ENCODE results near the gene LIMK1.

The LIMK1 gene

DNA sequence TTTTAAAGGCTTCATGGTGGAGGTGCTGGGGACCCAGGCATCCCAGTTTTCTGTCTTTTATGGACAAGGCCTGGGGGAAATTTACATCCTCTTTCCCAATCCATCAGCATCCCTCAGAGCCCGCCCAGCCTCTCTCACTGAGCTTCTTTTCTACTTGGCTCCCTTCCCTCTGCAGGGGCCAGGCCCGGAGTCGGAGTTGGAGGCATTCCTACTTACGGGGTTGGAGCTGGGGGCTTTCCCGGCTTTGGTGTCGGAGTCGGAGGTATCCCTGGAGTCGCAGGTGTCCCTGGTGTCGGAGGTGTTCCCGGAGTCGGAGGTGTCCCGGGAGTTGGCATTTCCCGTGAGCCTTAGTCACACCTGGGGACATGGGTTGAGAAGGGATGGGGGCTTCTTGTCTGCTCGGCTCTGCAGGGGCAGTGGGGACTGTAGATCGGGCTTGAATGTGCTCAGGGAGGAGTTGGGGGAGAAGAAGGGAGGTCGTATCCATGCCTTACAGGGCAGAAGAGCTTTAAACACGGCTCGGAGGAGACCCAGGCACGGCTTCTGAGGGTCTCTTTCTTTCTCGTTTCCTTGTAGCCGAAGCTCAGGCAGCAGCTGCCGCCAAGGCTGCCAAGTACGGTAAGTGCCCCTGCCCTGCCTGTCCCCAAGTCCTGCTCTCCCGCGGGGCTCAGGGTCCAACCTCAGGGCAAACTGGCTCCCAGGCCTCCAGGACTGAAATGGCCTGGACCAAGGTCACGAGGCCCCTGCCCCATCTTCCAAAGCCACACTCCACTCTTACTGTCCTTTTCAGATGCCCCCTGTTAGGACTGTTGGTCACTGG is 27.3 kb upstream of the LIMK1 start:
- no peak for DNase-seq (ENCODE audit: low spot score)

DNA sequence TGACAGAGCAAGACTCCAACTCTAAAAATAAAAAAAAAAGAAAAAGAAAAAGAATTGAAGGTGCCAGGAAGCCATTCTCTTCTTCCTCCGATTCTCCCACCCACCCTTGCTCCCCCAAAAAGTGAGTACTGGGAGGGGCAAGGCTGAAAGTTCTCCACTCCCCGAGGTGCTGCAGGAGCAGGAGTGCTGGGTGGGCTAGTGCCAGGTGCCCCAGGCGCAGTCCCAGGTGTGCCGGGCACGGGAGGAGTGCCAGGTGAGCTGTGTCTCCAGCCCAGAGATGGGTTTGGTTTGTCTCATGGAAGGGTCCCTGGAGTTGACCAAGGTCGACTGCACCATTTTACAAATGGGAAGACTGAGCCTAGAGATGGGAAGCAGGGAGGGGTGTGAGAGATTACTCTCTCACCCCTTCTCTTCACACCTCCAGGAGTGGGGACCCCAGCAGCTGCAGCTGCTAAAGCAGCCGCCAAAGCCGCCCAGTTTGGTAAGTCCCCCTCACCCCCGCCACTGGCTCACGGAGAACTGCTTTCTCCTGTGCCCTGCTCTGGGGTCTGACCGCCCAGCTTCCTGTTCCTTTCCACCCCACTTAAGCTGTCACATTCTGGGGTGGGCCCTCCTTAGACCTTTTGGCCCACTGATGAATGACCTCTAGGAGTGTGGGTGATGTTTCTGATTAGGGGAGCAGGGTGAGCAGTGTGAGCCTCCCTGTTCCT is 26.2 kb upstream of the LIMK1 start:
- DNase-seq (ENCODE audit: low spot score): no peak

DNA sequence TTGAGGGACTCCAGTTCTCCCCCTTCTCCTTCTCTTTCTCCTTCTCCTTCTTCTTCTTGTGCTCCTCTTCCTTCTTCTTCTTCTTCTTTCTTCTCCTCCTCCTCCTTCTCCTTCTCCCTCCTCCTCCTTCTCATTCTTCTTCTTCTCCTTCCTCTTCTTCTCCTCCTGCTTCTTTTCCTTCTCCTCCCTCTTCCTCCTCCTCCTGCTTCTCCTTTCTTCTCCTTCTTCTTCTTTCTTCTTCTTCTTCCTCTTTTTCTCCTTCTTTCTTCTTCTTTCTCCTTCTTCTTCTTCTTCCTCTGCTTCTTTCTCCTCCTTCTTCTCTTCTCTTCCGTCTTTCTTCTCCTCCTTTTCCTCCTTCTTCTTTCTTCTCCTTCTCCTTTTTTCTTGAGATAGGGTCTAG is 25.6 kb upstream of the LIMK1 start:
- DNase-seq (ENCODE audit: low spot score): no peak

GRCh38 chr7:74058486-74058885 is 25.1 kb upstream of the LIMK1 start:
- DNase-seq (ENCODE audit: low spot score): no peak

GRCh38 chr7:74059037-74059436 is 24.6 kb upstream of the LIMK1 start:
- DNase-seq (ENCODE audit: low spot score): no peak

DNA sequence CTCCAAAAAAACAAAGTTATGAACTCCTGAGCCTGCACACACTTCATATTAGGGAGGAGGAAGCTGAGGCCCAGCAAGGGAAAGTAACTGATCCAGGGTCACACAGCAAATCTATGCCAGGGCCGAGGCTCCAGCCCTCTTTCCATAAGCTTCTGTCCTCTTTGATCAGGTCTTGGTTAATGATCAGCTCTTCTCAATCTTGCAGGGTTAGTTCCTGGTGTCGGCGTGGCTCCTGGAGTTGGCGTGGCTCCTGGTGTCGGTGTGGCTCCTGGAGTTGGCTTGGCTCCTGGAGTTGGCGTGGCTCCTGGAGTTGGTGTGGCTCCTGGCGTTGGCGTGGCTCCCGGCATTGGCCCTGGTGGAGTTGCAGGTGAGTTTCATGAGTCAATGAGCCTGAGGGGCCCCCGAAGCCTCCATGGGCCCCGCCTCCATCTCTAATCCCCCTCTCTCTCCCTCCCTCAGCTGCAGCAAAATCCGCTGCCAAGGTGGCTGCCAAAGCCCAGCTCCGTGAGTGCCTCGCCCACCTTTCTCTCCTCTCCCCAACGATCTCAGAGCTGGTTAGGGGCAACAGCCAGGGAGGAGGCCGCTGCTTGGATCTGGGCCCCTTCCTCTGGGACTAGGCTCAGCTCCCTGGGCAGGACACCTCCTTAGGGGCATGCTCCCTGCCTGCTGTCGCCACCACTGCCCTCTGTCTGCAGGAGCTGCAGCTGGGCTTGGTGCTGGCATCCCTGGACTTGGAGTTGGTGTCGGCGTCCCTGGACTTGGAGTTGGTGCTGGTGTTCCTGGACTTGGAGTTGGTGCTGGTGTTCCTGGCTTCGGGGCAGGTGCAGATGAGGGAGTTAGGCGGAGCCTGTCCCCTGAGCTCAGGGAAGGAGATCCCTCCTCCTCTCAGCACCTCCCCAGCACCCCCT is 23.7 kb upstream of the LIMK1 start:
- DNase-seq (ENCODE audit: low spot score): no peak

- peak; percentile 97 for DNase-seq (ENCODE audit: low spot score)
Observed at GRCh38 chr7:74061840-74062539, 21.6 kb upstream of the LIMK1 start.

GRCh38 chr7:74063223-74063641 is 20.4 kb upstream of the LIMK1 start:
- no peak for DNase-seq (ENCODE audit: low spot score)

GRCh38 chr7:74063646-74064045 is 20.0 kb upstream of the LIMK1 start:
- DNase-seq (ENCODE audit: low spot score): no peak

DNA sequence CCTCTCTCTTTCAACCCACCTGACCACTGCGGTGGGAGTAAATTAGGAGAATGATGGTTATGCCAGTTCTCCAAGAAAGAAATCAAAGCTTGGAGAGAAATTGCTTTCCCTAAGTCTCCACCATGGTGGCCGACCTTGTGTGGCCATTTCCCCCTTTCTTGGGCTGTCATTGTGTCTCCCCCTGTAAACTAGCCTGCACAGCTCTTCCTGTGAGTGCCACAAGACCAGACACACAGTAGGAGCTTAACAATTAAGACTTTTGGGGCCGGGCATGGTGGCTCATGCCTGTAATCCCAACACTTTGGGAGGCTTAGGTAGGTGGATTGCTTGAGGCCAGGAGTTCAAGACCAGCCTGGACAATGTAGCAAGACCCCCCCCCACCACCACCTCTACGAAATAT is 18.9 kb upstream of the LIMK1 start:
- DNase-seq (ENCODE audit: low spot score): no peak

GRCh38 chr7:74066626-74067025 is 17.0 kb upstream of the LIMK1 start:
- no peak for DNase-seq (ENCODE audit: low spot score)

DNA sequence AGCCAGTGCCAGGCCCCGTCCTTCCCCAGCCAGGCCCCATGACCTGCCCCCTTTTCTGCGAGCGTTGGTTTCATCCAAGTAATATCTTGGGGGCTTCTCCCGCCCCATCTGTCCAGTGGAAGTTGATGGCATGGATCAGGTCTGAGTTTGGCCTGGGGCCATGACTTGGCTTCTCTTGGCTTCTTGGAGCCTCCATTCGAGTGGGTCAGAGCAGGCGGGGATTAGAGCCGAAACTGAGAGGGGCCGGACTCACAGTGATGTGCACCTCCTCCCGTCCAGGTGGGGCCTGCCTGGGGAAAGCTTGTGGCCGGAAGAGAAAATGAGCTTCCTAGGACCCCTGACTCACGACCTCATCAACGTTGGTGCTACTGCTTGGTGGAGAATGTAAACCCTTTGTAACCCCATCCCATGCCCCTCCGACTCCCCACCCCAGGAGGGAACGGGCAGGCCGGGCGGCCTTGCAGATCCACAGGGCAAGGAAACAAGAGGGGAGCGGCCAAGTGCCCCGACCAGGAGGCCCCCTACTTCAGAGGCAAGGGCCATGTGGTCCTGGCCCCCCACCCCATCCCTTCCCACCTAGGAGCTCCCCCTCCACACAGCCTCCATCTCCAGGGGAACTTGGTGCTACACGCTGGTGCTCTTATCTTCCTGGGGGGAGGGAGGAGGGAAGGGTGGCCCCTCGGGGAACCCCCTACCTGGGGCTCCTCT is 15.1 kb upstream of the LIMK1 start:
- no peak for DNase-seq (ENCODE audit: low spot score)

- DNase-seq (ENCODE audit: low spot score): no peak
Observed at GRCh38 chr7:74069086-74069541, 14.5 kb upstream of the LIMK1 start.

DNA sequence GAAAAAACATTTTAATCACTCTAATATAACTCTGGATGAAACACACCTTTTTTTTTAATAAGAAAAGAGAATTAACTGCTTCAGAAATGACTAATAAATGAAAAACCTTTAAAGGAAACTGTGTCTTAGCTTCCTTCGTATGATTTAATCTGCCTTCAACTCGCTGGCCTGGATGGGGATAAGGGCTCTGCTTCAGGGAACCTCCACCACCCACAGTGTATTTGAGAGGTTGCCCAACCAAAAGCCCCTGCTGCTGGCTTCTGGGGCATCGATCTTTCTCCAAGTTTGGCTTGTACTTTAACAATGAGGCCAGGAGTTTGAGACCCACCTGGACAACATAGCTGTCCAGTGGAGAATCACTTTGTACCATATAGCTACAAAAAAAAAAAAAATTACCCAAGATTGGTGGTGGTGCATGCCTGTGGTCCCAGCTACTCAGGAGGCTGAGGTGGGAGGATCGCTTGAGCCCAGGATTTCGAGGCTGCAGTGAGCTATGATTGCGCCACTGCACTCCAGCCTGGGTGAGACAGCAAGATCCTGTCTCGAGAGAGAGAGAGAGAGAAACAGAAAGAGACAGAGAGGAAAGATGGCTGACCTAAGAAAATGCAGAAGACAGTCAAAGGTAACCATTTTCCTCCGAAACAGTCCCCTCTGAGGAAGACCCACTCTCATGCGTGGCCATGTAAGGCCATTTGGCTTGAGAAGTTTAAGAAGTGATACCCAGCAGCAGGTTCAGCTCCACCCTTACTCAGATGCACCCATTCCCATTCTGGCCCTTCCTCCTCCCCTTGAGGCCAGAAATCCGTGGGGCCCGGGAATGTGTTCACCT is 13.6 kb upstream of the LIMK1 start:
- no peak for DNase-seq (ENCODE audit: low spot score)

GRCh38 chr7:74070619-74070921 is 13.0 kb upstream of the LIMK1 start:
- no peak for DNase-seq (ENCODE audit: low spot score)

DNA sequence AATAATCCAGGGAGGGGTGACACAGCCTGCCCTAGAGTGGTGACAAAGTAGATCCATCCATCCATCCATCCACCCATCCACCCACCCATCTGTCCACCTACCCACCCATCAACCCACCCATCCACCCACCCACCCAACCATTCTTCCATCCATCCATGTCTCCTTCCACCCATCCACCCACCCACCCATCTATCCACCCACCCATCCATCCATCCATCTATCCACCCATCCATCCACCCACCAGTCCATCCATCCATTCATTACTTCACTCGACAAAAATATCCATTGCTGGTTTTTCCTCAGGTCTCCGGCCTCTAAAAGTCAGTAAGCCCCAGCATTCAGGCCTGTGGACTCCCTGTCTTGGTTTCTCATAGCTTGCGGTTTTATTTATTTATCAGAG is 12.5 kb upstream of the LIMK1 start:
- no peak for DNase-seq (ENCODE audit: low spot score)

GRCh38 chr7:74074770-74075169 is 8.8 kb upstream of the LIMK1 start:
- DNase-seq (ENCODE audit: low spot score): no peak

- no peak for DNase-seq (ENCODE audit: low spot score)
Observed at GRCh38 chr7:74078461-74078860, 5.1 kb upstream of the LIMK1 start.

- DNase-seq (ENCODE audit: low spot score): no peak
Observed at GRCh38 chr7:74082770-74083116, 861 bp upstream of the LIMK1 start.

DNA sequence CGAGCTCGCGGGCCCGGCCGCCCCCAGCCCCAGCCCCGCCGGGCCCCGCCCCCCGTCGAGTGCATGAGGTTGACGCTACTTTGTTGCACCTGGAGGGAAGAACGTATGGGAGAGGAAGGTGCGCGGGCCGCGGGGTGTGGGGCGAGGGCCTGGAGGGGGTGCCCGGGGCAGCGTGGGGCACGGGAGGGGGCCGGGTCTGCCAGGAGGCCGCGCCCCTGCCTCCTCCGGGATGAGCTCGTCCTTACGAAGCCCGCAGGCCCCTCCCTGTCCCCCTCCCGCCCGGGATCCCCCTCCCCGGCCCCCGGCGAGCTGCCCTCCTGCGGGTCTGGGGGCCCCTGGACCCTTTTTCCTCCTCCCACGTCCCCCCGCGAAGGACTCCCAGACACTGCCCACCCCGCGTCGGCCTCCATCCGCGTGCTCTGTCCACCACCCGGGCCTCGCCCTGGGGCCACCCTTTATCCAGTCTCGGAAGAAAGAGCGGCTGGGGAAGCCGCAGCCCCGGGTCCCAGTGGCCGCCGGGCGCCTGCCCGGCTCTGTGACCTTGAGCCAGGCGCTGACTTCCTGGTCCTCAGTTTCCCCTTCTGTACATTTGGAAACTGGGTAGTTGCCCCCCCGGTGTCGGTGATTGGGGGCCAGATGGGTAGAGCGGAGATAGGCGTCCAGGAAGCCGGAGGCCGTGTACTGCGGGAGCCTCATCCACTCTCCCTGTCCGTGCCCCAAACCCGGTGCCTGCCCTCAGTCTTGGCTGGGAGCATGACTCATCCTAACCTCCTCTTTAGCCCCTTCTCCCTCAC is 521 bp downstream of the LIMK1 start:
- DNase-seq (ENCODE audit: low spot score): peak; percentile 73
